ENCODE data around the gene SKIC8.

Gene SKIC8

GRCh38 chr15:78299101-78299930, at the start of gene SKIC8:
Gene SKIC8 (minus strand): TSS chr15:78299609. CDS start chr15:78295686, 3,923 bp downstream.
- peak; percentile 93 for DNase-seq (ENCODE audit: low read depth)

GRCh38 chr15:78347586-78348543, 48.5 kb upstream of the SKIC8 start:
- DNase-seq (ENCODE audit: low read depth): no peak

GRCh38 chr15:78345396-78346125, 46.2 kb upstream of the SKIC8 start:
- no peak for DNase-seq (ENCODE audit: low read depth)

- no peak for DNase-seq (ENCODE audit: low read depth)
Observed at GRCh38 chr15:78343276-78344060, 44.1 kb upstream of the SKIC8 start.

- DNase-seq (ENCODE audit: low read depth): no peak
Observed at GRCh38 chr15:78342021-78342420, 42.6 kb upstream of the SKIC8 start.

GRCh38 chr15:78341057-78341987, 41.9 kb upstream of the SKIC8 start:
- no peak for DNase-seq (ENCODE audit: low read depth)

GRCh38 chr15:78340231-78341056, 41.0 kb upstream of the SKIC8 start, which contains the start of gene CRABP1:
Gene CRABP1 (plus strand): TSS chr15:78340353. CDS start chr15:78340429, 76 bp downstream.
- no peak for DNase-seq (ENCODE audit: low read depth)

- no peak for DNase-seq (ENCODE audit: low read depth)
Observed at GRCh38 chr15:78339559-78339958, 40.1 kb upstream of the SKIC8 start.

- DNase-seq (ENCODE audit: low read depth): no peak
Observed at GRCh38 chr15:78338781-78339180, 39.4 kb upstream of the SKIC8 start.

- DNase-seq (ENCODE audit: low read depth): no peak
Observed at GRCh38 chr15:78335985-78336384, 36.6 kb upstream of the SKIC8 start.

- DNase-seq (ENCODE audit: low read depth): no peak
Observed at GRCh38 chr15:78334845-78335244, 35.4 kb upstream of the SKIC8 start.

GRCh38 chr15:78329625-78330024, 30.2 kb upstream of the SKIC8 start:
- no peak for DNase-seq (ENCODE audit: low read depth)

GRCh38 chr15:78327466-78327865, 28.1 kb upstream of the SKIC8 start:
- no peak for DNase-seq (ENCODE audit: low read depth)

- DNase-seq (ENCODE audit: low read depth): peak; percentile 48
Observed at GRCh38 chr15:78325092-78325843, 25.9 kb upstream of the SKIC8 start.

- DNase-seq (ENCODE audit: low read depth): no peak
Observed at GRCh38 chr15:78324144-78324543, 24.7 kb upstream of the SKIC8 start.

- no peak for DNase-seq (ENCODE audit: low read depth)
Observed at GRCh38 chr15:78323693-78324092, 24.3 kb upstream of the SKIC8 start.

- no peak for DNase-seq (ENCODE audit: low read depth)
Observed at GRCh38 chr15:78322724-78323521, 23.5 kb upstream of the SKIC8 start.

GRCh38 chr15:78322243-78322642, 22.8 kb upstream of the SKIC8 start:
- peak; percentile 54 for DNase-seq (ENCODE audit: low read depth)
